ENCODE data around the gene BAMBI.

The BAMBI gene

DNA sequence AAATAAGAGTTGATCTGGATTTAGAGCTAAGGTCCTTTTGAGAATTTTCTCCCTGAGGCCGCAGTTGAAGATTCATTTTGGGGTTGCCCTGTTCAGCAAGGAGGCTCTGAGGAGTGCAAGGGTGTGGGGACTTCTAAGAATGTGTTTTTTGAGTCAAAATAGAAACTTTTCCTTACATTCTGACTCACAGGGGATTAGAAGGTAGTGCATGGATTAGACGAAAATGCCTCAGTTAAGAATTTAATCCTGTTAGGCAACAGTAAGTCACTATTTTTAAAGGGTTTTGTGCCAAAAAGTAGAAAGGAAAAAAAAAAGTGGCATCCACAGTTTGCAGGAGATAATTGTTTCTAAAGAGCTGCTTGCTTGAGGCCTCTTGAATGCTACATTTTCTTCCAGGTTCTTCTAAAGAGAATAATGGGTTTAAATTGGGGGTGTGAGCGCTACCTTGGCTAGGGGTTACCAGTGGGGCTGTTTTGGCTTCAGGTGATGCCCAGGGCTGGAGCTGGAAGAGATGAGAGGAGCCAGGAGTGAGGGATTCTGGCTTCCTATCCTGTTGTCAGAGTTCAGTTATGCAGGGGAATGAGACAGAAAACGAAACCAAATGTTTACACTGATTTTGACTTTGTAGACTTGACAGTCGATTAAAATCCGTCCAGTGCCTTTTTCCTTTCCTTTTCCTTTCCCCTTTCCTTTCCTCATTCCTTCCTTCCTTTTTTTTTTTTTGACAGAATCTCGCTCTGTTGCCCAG, 52.9 kb downstream of the BAMBI start:
- TF ChIP-seq CSDC2 (CRISPR knock-in tag; IDR thresholded peaks at IDR 0.05) = no peak
- no peak for TF ChIP-seq ISL1 (CRISPR knock-in tag; IDR thresholded peaks at IDR 0.05)
- no peak for TF ChIP-seq GLIS3 (CRISPR knock-in tag; IDR thresholded peaks at IDR 0.05)
- TF ChIP-seq ESRRG (CRISPR knock-in tag; IDR thresholded peaks at IDR 0.05) = no peak
- TF ChIP-seq TOX (CRISPR knock-in tag; IDR thresholded peaks at IDR 0.05; ENCODE audit: borderline replicate concordance) = no peak
- TF ChIP-seq, protein P1, sequence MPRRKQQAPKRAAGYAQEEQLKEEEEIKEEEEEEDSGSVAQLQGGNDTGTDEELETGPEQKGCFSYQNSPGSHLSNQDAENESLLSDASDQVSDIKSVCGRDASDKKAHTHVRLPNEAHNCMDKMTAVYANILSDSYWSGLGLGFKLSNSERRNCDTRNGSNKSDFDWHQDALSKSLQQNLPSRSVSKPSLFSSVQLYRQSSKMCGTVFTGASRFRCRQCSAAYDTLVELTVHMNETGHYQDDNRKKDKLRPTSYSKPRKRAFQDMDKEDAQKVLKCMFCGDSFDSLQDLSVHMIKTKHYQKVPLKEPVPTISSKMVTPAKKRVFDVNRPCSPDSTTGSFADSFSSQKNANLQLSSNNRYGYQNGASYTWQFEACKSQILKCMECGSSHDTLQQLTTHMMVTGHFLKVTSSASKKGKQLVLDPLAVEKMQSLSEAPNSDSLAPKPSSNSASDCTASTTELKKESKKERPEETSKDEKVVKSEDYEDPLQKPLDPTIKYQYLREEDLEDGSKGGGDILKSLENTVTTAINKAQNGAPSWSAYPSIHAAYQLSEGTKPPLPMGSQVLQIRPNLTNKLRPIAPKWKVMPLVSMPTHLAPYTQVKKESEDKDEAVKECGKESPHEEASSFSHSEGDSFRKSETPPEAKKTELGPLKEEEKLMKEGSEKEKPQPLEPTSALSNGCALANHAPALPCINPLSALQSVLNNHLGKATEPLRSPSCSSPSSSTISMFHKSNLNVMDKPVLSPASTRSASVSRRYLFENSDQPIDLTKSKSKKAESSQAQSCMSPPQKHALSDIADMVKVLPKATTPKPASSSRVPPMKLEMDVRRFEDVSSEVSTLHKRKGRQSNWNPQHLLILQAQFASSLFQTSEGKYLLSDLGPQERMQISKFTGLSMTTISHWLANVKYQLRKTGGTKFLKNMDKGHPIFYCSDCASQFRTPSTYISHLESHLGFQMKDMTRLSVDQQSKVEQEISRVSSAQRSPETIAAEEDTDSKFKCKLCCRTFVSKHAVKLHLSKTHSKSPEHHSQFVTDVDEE (CRISPR knock-in tag; IDR thresholded peaks at IDR 0.05) = no peak
- TF ChIP-seq, protein P2, sequence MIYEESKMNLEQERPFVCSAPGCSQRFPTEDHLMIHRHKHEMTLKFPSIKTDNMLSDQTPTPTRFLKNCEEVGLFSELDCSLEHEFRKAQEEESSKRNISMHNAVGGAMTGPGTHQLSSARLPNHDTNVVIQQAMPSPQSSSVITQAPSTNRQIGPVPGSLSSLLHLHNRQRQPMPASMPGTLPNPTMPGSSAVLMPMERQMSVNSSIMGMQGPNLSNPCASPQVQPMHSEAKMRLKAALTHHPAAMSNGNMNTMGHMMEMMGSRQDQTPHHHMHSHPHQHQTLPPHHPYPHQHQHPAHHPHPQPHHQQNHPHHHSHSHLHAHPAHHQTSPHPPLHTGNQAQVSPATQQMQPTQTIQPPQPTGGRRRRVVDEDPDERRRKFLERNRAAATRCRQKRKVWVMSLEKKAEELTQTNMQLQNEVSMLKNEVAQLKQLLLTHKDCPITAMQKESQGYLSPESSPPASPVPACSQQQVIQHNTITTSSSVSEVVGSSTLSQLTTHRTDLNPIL (CRISPR knock-in tag; IDR thresholded peaks at IDR 0.05; ENCODE audit: low read depth) = no peak
- TF ChIP-seq, protein P3, sequence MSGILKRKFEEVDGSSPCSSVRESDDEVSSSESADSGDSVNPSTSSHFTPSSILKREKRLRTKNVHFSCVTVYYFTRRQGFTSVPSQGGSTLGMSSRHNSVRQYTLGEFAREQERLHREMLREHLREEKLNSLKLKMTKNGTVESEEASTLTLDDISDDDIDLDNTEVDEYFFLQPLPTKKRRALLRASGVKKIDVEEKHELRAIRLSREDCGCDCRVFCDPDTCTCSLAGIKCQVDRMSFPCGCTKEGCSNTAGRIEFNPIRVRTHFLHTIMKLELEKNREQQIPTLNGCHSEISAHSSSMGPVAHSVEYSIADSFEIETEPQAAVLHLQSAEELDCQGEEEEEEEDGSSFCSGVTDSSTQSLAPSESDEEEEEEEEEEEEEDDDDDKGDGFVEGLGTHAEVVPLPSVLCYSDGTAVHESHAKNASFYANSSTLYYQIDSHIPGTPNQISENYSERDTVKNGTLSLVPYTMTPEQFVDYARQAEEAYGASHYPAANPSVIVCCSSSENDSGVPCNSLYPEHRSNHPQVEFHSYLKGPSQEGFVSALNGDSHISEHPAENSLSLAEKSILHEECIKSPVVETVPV (CRISPR knock-in tag; IDR thresholded peaks at IDR 0.05) = no peak
- no peak for TF ChIP-seq RARB (CRISPR knock-in tag; IDR thresholded peaks at IDR 0.05)
- TF ChIP-seq ARNTL (CRISPR knock-in tag; IDR thresholded peaks at IDR 0.05; ENCODE audit: borderline replicate concordance, low read depth) = no peak
- TF ChIP-seq BACH2 (CRISPR knock-in tag; IDR thresholded peaks at IDR 0.05; ENCODE audit: borderline replicate concordance) = no peak
- TF ChIP-seq ZNF8 (CRISPR knock-in tag; IDR thresholded peaks at IDR 0.05) = no peak
- TF ChIP-seq, protein P4, sequence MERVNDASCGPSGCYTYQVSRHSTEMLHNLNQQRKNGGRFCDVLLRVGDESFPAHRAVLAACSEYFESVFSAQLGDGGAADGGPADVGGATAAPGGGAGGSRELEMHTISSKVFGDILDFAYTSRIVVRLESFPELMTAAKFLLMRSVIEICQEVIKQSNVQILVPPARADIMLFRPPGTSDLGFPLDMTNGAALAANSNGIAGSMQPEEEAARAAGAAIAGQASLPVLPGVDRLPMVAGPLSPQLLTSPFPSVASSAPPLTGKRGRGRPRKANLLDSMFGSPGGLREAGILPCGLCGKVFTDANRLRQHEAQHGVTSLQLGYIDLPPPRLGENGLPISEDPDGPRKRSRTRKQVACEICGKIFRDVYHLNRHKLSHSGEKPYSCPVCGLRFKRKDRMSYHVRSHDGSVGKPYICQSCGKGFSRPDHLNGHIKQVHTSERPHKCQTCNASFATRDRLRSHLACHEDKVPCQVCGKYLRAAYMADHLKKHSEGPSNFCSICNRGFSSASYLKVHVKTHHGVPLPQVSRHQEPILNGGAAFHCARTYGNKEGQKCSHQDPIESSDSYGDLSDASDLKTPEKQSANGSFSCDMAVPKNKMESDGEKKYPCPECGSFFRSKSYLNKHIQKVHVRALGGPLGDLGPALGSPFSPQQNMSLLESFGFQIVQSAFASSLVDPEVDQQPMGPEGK (CRISPR knock-in tag; IDR thresholded peaks at IDR 0.05; ENCODE audit: borderline replicate concordance) = no peak
- no peak for TF ChIP-seq SNAI2 (CRISPR knock-in tag; IDR thresholded peaks at IDR 0.05)
- TF ChIP-seq ZFP30 (CRISPR knock-in tag; IDR thresholded peaks at IDR 0.05) = no peak
- no peak for TF ChIP-seq ZNF565 (CRISPR knock-in tag; conservative IDR thresholded peaks at IDR 0.05; ENCODE audit: low read depth)
- TF ChIP-seq ZFP3 (CRISPR knock-in tag; IDR thresholded peaks at IDR 0.05) = no peak
- no peak for ATAC-seq

DNA sequence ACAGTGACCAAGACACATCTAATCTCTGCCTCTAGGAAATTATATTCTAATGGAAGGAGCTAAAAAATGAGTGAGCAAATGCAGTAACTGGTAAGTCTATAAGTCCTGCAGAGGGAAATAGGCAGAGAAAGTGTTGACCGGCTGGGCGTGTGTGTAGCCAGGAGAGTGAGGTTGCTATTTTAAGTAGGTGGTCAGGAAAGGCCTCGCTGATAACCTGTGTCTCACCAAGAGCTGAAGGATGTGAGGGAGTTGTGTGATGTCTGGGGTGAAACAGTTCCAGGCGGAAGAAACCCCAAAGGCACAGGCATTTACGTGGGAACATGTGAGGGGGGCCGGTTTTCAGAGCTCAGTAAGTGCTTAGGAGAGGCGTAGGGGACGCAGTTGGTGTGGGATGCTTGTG, 54.8 kb downstream of the BAMBI start:
- TF ChIP-seq ZFP3 (CRISPR knock-in tag; IDR thresholded peaks at IDR 0.05) = no peak
- TF ChIP-seq RARB (CRISPR knock-in tag; IDR thresholded peaks at IDR 0.05) = no peak
- TF ChIP-seq, protein P4 (CRISPR knock-in tag; IDR thresholded peaks at IDR 0.05; ENCODE audit: borderline replicate concordance) = no peak
- no peak for TF ChIP-seq ZNF565 (CRISPR knock-in tag; conservative IDR thresholded peaks at IDR 0.05; ENCODE audit: low read depth)
- no peak for TF ChIP-seq BACH2 (CRISPR knock-in tag; IDR thresholded peaks at IDR 0.05; ENCODE audit: borderline replicate concordance)
- TF ChIP-seq ESRRG (CRISPR knock-in tag; IDR thresholded peaks at IDR 0.05) = no peak
- TF ChIP-seq TCF4 (CRISPR knock-in tag; IDR thresholded peaks at IDR 0.05; ENCODE audit: borderline replicate concordance) = no peak
- TF ChIP-seq, protein P1 (CRISPR knock-in tag; IDR thresholded peaks at IDR 0.05) = no peak
- TF ChIP-seq GLIS3 (CRISPR knock-in tag; IDR thresholded peaks at IDR 0.05) = no peak
- TF ChIP-seq ISL1 (CRISPR knock-in tag; IDR thresholded peaks at IDR 0.05) = no peak
- TF ChIP-seq, protein P2 (CRISPR knock-in tag; IDR thresholded peaks at IDR 0.05; ENCODE audit: low read depth) = no peak
- no peak for ATAC-seq
